ENCODE measurements around the gene ZNF710. TPM values are rescaled to one million over a fixed set of nuclear protein-coding genes. Genes with fewer than 3 reads are reported as not detected.

Gene ZNF710
- total RNA-seq, 1 donor from 2014 or later, result 45.5 TPM

GRCh38 chr15:90020936-90021507 is 19.9 kb downstream of the ZNF710 start:
- no peak for TF ChIP-seq CTCF (IDR thresholded peaks at IDR 0.05)
- ATAC-seq (ENCODE audit: low read depth) (no peak), DNase-seq (no peak)
- Mint-ChIP-seq H3K36me3 (ENCODE audit: low read depth) (peaks cover 3% of the 10 kb centered on the region), H3K27me3 (no peaks in the 10 kb centered on the region), H3K4me3 (no peak overlapping the region), H3K27ac (no peak overlapping the region), H3K9me3 (no peaks in the 10 kb centered on the region), H3K4me1 (peaks cover 33% of the 10 kb centered on the region)
- POLR2A ChIA-PET, result interaction anchor here (0.9 to 1.5 kb wide), 2 partner anchors 10 to 19 kb away, joined by 3 to 8 read pairs; partner anchors contain the start of gene ZNF710
- intact Hi-C loops (cut with micrococcal nuclease), result no loop called here
- CTCF ChIA-PET, result no interaction called here

- DNase-seq (no peak), ATAC-seq (ENCODE audit: low read depth) (no peak)
- intact Hi-C loops (cut with micrococcal nuclease), result no loop called here
- no peaks in the 10 kb centered on the region for H3K9me3 Mint-ChIP-seq
- H3K4me3 Mint-ChIP-seq, result no peak overlapping the region
- ChIA-PET POLR2A (no interaction called here), CTCF (interaction anchor here (1.4 kb wide), 1 partner anchor 9 kb away, joined by 4 read pairs; no protein-coding TSS in a partner anchor)
- no peaks in the 10 kb centered on the region for H3K27me3 Mint-ChIP-seq
- TF ChIP-seq CTCF (IDR thresholded peaks at IDR 0.05), result no peak
- peaks cover 3% of the 10 kb centered on the region for H3K36me3 Mint-ChIP-seq (ENCODE audit: low read depth)
- no peak overlapping the region for H3K27ac Mint-ChIP-seq
- H3K4me1 Mint-ChIP-seq, result peaks cover 30% of the 10 kb centered on the region
Observed at GRCh38 chr15:90022345-90022744, 21.2 kb downstream of the ZNF710 start.

- ChIA-PET CTCF (interaction anchor here (1.4 kb wide), 1 partner anchor 9 kb away, joined by 4 read pairs; no protein-coding TSS in a partner anchor), POLR2A (interaction anchor here (1.0 kb wide), 2 partner anchors 9 to 10 kb away, joined by 3 to 5 read pairs; no protein-coding TSS in a partner anchor)
- no peak overlapping the region for H3K27ac Mint-ChIP-seq
Observed at GRCh38 chr15:90022905-90023700, 22.0 kb downstream of the ZNF710 start.

GRCh38 chr15:90024406-90024805 is 23.3 kb downstream of the ZNF710 start:
- TF ChIP-seq CTCF (IDR thresholded peaks at IDR 0.05), result no peak
- Mint-ChIP-seq H3K36me3 (ENCODE audit: low read depth) (peaks cover 8% of the 10 kb centered on the region), H3K27ac (no peak overlapping the region), H3K27me3 (no peaks in the 10 kb centered on the region), H3K9me3 (no peaks in the 10 kb centered on the region), H3K4me3 (no peak overlapping the region), H3K4me1 (peaks cover 26% of the 10 kb centered on the region)
- ATAC-seq (ENCODE audit: low read depth), result no peak
- no peak for DNase-seq
- ChIA-PET CTCF (no interaction called here), POLR2A (no interaction called here)
- intact Hi-C loops (cut with micrococcal nuclease), result no loop called here

More at GRCh38 chr15:90022905-90023700, 22.0 kb downstream of the ZNF710 start:
- intact Hi-C loops (cut with micrococcal nuclease), result no loop called here
- Mint-ChIP-seq H3K4me1 (peaks cover 27% of the 10 kb centered on the region), H3K4me3 (no peak overlapping the region), H3K36me3 (ENCODE audit: low read depth) (peaks cover 3% of the 10 kb centered on the region), H3K9me3 (no peaks in the 10 kb centered on the region), H3K27me3 (no peaks in the 10 kb centered on the region)
- DNase-seq, result no peak
- no peak for ATAC-seq (ENCODE audit: low read depth)
- TF ChIP-seq CTCF (IDR thresholded peaks at IDR 0.05), result no peak

GRCh38 chr15:90025489-90026033 is 24.4 kb downstream of the ZNF710 start:
- Mint-ChIP-seq H3K36me3 (ENCODE audit: low read depth) (peaks cover 8% of the 10 kb centered on the region), H3K27ac (no peak overlapping the region), H3K27me3 (no peaks in the 10 kb centered on the region), H3K4me3 (no peak overlapping the region), H3K9me3 (no peaks in the 10 kb centered on the region), H3K4me1 (peaks cover 20% of the 10 kb centered on the region)
- intact Hi-C loops (cut with micrococcal nuclease), result loop anchor here (2.0 kb wide), 1 partner anchor 13 kb away; no protein-coding TSS in a partner anchor
- CTCF ChIA-PET, result interaction anchor here (0.7 kb wide), 1 partner anchor 151 kb away, joined by 3 read pairs; no protein-coding TSS in a partner anchor
- no peak for DNase-seq
- no peak for ATAC-seq (ENCODE audit: low read depth)
- POLR2A ChIA-PET, result interaction anchor here (0.6 to 1.2 kb wide), 2 partner anchors 9 to 34 kb away, joined by 3 to 4 read pairs; no protein-coding TSS in a partner anchor
- no peak for TF ChIP-seq CTCF (IDR thresholded peaks at IDR 0.05)

Data from activated B cell treated with CpG ODN at 0.5 μM for 24 hours (primary cell).